ENCODE results near the gene PRSS8.

GRCh38 chr16:31093132-31093703 is 42.3 kb downstream of the PRSS8 start:
- TF ChIP-seq GATA3 (IDR thresholded peaks at IDR 0.05; ENCODE audit: low read depth, low read length) (no peak), GATA2 (IDR thresholded peaks at IDR 0.05; ENCODE audit: low read depth, low read length) (no peak)
